GM21367 (cell line): ENCODE measurements around the gene PTPRG.

ENCODE experiments used
- ATAC-seq: cut with Tn5 transposase; IDR thresholded peaks from one replicate; pipeline ENCODE4 v1.9.1; 2021; ENCODE audit not compliant: unreplicated experiment

Gene PTPRG

DNA sequence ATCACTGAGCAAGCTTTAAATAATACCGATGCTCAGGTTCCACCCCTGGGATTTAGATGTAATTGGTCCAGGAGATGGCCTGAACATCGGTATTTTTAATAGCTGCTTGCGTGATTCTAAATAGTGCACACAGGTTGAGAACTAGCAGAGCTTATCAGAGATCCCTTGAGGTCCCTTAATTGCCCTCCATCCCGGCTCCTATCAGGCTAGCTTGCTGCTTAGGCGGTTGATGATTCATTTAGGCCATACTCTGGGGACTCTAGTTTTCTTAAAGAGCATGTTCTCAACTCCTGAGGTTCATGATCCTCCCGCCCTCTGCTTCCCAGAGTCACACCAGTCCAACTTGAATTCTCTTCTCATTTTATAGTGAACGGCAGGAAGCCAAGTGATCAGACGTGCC is 531.7 kb downstream of the PTPRG start:
- no peak for ATAC-seq

DNA sequence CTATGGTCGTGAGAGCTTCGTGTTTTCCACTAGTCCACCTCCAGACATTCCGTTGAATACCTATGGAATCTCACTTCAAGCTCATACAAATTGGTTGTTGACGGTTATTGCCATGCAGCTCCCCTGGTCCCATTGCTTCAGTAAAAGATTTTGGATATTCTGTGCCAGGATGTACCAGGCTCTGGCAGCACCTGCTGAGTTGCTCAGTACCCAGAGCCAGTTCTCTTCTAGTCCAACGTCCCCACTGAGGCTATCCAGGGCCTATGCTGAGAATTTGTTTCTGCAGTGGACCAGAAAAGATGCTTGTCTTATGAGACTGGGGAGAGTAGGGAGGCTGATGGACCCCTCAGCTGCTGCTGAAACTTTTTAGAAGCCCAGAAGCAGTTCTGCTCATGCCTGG is 533.1 kb downstream of the PTPRG start:
- no peak for ATAC-seq

DNA sequence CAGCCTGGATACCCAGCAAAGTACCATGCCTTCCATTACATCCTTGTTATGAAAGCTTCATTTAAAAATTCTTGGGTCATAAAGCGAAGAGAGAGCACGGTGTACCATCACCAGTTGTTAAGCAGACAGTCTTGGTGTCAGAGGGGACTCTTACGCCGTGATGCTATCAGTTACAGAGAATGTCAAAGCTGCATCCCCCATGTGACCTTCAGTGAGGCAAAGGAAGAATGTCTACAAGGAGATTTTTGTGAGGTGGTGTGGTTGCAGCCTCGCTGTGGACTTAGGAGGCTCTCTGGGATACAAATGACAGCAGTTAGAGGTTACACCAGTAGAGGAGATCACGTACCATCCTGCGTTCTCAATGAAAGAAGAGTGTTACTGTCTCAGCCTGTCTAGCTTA is 533.7 kb downstream of the PTPRG start:
- ATAC-seq, result no peak

DNA sequence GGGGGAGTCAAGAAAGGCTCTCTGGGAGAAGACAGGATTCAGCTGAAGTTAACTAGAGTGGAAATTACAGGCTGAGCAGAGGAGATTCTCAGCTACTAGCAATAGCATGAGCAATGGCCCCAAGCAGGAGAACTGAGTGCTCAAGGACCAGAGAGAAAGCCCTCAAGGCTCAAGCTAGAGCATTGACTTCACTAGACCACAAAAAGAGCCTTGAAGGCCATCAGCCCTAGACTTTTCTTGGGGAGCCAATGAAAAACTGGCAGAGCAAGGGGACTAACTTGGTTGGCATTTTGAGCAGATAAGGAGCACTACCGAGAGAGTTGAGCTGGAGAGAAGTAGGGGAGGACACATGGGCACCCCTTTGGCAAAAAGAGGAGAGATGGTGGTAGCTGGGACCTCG is 534.4 kb downstream of the PTPRG start:
- no peak for ATAC-seq

DNA sequence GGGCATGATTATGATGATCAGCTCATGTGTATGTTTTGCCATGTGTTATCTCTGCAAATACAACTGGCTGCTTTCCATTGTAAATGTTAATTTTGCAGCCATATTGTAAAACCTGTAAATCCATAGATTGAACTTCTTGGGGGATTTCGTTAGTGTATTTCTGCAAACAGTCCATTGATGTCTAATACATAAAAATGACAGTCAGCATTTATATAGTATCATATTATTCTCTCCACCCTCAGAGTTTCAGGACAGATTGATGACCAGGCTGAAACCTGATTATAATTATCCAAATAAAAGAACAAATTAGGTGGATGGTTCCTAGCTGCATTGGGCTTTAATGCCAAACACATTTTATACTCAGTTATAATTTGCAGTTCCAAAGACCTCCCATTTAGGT is 535.1 kb downstream of the PTPRG start:
- ATAC-seq, result no peak

DNA sequence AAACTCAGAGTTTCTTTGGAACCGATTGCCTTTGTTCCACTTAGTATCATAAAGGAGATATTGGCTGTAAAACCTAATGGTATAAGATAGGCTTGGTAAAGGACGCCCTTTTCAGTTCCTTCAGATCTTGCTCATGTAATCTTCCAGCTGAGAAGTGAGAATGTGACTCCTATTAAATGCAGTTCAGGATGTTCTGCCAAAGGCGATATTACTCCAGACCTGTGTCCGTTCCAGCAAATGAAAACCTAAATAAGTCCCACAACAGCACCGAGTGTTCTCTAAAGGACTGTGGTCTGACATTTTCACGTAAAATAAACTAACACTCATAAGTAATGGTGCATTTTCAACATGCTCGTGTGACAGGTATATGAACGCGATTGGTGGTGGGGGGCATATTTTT is 535.8 kb downstream of the PTPRG start:
- no peak for ATAC-seq

DNA sequence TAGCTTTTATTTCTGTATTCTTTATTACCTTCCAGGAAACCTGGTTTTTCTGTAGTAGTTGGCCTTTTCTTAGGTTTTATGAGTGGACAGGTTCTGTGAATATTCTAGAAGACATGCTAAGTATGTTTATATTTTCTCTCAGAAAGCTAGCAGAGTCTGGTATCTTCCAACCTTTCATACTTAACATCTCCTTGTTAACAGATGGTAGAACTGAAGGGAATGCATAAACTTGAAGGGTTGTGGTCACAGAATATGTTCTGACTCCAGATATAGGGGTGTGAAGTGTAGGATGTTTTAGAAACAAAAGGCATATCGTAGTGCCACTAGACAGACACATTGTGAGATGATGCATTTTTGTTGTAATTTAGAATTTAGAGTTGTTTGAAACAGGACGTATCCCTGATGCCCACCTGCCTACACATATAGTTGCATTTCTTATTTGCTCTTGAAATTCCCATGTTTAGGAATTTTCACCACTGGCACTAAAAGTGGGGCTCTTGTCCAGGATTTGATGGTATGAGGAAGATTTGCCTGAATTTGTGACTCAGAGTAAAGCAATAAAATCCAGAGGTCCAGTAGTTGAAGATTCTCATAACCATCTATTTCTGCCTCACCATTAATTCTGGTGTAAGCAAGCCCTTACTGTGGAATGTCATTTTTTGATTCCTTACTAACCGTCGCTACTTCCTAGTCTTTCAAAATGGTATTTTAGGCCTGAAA is 537.4 kb downstream of the PTPRG start:
- no peak for ATAC-seq

DNA sequence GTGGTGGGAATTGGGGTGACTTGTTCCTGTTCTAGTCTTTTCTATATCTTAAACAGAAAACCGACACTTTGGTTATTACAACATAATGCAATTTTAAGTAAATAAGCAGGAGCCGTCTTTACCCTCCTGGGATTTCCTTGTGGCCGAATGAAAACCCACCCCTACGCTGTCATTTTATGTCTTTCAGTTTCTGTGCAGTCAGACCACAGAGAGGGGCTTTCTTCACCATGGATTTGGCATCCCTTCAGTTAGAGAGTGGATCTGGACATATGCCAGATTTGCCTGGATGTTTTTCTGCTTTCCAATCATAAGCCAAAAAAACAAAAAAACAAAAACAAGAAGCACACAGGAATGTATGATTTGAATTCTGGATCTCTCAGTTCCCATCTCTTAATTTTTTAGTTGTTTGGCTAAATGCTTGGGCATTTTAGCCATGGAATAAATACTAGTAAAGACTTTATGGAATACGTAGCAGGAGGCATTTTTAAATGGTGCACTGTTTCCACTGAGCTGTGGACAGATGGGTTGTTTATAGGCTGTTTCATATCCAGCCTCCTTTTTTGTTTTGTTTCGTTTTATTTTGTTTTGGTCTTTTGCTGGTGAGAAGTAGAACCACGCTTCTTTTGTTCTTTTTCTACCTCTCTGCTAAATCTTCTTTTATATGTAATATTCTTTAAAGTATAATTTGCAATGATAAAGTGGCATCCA is 539.1 kb downstream of the PTPRG start:
- no peak for ATAC-seq

DNA sequence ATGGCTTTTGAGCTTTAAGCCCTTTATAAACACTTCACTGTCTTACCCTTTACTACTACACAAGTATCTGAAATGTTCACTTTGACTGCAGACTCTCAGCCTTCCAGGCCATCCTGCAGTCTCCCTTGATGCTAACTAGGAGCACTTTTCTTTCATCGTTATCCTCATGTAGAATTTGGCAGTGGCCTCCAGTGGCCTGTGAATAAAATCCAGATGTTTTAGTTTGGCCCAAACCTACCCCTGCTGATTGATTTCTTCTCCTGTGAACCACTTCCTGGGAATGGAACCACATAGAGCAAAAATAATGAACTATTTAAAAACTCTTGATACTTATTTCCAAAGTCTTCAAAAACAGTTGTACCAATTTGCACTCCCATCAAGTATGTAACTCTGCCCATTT is 540.1 kb downstream of the PTPRG start:
- ATAC-seq, result no peak

DNA sequence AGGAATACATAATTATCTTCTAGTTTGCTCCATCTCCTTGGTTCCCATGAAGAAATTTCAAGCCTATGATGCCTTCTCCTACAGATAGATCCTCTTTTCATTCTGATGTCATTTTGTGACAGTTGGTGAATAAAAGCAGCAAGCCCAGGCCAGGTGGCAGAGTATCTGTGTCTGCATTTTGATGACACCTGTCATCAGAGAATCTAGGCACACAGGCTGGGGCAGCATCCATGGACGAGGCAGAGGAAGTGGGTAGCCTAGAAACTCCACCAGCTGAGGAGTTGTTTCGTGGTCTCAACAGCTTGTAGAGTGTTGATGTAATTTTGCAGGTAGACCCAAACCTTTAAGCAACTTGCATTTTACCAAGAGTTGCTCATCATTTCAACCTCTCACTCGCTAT is 542.2 kb downstream of the PTPRG start:
- ATAC-seq, result no peak

DNA sequence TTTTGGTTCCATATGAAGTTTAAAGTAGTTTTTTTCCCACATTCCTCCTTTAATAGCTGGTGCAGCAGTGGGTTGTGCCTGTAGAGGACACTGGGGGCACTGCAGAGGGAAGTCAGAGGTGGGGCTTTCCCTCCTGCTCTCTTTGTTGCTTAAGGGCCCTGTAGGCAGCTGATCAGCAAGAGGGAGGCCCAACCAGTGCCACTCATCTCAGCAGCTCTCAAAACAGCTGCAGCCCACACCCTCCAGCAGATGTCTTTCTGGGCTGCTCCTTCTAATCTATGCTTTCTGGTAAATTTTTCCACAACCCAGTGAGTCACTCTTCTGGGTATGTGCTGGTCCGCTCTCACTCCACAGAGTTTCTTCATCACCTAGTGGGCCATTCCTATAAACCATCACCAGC is 548.2 kb downstream of the PTPRG start:
- no peak for ATAC-seq

DNA sequence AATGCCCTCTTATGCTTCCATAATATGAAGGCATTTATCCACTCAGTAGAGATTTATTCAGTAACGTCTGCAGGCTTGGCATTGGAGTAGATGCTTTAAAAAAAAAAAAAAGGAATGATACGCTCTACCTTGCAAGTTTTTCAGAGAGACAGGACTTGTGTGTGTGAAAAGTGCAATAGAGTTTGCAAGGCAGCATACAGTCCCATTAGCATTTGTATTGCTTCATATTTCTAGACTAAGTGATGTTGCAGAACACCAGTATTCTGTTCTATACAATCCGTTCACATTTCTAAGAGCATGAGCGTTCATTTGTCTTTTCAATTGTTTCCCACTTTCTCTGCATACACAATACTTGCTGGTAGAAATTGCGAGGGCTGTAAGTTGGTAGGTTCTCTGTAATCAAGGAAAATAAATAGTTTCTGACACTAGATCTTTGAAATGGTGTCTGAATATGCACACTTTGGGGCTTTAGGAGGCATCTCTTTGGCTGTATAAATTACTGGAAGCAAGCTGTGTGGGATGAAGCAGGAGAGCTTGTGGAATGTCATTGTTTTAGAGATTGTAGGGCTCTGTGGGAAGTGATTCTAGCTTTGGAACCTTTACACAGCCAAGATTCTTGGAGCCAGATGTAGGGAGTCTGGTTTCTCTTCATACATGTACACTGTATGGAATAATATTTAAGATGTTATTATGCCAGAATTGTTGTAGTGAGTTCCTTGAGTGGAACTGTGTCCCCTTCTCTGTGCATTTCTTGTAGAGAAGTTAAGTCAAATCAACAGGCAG is 549.3 kb downstream of the PTPRG start:
- no peak for ATAC-seq

DNA sequence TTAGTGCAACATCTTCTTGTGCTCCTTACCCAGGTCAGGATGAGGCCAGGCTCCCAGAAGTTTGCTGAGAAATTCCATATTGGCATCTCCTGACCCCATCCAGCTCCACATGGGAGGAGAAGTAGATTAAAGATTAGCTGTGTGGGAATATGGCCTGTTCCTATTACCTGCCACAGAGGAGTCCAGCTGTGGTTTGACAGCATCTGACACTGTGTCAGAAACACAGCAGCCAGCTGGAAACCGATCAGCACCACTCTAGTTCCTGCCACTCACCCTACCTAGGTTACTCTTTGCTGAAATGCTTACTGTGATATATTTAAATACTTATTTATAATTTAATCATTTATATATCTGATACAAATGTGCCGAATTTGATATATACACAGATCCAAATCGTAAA is 551.7 kb downstream of the PTPRG start:
- no peak for ATAC-seq

DNA sequence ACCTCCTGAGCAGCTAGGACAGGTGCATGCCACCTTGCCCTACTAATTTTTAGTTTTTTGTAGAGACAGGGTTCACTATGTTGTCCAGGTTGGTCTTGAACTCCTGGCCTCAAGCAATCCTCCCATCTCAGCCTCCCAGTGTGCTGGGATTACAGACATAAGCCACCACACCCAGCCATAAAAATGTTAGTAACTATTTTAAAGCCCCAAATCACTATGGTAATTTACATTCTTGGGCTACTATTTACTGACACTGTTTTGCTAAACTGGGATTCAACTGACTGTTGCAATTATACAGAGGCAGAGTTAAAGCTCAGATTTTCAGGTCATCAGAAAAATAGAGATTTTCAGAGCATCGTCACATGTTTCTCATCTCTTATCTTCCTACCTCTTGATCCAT is 553.4 kb downstream of the PTPRG start:
- ATAC-seq, result no peak

DNA sequence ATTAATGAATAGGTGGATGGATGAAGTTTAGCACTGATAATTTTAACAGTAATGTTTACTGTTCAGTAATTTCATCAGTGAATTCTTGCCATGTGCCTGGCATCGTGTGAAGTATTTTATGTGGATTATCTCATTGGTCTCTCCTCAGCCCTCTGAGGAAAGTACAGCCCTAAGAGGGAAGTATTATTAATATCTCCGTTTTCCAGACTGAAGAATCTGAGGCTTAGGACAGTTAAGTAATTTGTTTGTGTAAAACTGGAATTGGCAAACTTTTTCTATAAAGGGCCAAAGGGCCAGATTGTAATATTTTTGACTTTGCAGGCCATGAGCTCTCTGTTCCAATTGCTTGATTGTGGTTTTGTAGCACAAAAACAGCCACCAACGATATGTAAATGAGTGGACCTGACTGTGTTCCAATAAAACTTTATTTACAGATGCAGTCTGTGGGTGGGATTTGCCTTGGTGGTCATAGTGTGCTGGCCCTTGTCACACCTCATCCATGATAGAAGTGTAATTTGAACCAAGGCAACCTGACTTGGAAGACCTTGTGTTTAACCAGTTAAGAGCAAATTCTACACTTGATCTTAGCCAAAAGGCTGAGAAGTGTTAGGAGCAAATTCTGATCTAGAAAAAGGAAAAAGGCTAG is 556.7 kb downstream of the PTPRG start:
- ATAC-seq, result no peak

DNA sequence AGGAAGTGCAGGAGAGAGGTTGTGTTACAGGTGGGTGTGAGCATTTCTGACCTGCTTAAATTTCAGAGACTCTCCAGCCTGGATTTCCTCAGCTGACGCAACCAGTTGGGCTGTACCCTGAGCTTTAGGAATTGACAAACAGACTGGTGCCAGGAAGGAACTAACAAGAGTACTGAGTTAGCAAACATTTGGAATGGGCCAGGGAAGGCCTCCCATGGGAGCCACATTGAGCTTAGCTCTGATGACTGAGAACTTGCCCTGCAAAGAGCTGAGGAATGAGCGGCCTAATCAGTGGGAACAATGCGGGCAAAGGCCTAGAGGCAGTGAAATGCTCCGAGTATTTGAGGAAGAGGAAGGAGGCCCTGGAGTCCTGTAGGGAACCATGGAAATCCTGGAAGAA is 557.8 kb downstream of the PTPRG start:
- no peak for ATAC-seq

DNA sequence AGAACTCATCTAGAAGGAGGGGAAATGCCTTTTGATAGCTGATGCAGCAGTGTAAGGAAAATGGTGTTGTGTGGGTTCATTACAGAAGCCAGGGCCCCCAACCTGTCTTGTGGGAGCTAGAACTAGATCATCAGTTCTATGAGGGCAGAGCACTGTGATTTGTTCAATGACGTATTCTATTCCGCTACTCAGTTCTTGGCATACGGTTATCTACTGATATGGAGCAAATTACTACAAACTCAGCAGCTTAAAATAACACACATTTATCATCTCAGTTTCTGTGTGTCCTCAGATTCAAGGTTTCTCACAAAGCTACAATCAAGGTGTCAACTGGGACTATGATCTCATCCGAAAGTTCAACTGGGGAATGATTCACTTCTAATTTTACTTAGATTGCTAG is 561.4 kb downstream of the PTPRG start:
- no peak for ATAC-seq

DNA sequence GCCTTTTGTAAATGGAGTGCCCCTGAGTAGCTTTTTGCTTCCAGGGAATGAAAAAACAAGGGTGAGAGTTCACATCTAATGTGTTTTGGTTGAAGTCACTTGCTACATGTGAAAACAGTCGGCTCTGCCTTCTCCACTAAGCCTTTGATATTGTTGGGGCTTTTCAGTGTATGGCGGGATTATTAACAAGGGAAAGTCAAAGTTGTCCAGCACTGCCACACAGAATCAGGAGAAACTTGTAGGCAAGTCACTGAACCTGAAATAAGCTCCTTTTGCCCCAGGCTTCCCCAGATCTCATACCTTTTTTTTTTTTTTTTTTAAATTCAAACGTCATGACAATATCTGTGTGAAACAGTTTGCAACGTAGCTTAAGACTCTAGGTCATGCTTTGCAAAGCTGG is 564.0 kb downstream of the PTPRG start:
- ATAC-seq, result no peak

DNA sequence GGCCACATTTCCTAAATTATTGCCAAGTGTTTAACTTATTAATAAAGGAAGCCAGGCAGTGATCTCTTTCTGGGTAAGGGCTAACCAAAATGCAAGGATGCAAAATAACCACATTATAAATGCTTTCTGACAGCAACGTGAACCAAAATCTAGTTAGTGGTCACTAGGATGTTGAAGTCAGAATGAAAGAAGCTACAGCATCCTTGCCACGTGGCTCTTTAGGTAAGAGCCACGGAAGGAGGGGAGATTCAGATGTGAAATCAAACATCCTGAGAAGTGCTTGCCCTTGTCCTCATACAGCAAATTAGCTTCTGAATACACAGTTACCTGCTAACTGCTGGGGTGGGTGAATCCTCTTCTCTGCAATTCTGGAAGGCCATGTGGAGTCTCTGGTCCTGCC is 565.7 kb downstream of the PTPRG start:
- ATAC-seq, result no peak

DNA sequence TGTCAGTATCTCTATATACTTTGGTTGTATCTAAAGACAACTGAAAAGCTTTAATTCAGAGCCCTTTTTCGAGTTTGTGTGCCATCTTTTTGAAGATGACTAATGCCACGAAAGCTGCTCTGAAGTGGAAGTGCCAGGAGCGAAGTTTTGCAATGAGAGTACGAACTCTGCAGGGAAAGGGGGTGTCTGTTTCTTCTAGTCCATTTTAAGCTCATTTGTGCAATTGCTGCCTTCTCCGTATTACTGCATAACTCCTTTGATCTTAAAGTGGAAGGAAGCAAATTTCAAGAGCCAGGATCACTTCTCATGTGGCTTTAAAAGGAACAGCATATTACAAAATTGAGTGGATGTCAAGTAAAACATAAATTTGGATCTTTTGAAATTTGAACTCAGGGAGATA is 566.7 kb downstream of the PTPRG start:
- ATAC-seq, result no peak

DNA sequence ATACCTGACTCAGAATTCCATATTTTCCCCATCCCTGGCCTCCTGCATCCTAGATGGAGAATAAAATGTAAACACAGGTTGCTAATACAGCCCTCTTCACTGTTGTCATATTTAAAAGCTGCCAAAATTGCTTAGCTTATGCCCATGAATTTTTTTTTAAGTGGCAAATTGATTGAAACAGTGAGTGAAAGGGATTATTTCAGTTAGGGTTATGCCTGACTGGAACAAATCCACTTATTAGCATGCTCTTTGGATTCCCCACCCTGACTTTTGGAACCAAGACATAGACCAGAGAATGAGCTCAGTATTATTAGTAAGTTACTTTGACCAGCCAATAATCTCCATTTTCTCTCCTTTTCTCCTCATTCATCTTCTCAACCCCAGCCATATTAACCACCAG is 567.3 kb downstream of the PTPRG start:
- no peak for ATAC-seq

DNA sequence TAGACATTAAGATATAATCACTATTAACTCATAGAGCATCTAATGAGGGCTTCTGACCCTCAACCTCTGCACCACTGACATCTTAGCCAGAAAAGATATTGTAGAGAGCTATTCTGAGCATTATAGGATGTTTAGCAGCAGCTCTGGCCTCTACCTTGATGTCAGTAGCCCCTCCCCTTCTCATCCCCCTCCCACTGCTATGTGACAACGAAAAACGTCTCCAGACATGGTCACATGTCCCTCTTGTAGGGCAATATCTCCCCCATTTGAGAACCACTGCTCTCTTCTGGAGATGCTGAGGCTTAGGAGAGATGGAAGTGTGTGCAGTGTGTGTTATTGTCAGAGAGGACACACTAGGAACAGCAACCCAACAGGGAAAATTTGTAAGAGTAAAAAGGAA is 569.7 kb downstream of the PTPRG start:
- no peak for ATAC-seq
